Keratinocyte (primary cell): Measurements from ENCODE around the gene SCTR.

Source experiments
- EZH2 ChIP-seq: IDR thresholded peaks from one replicate; pipeline ENCODE4 v1.6.1; 2012; ENCODE audit warnings: inconsistent platforms, mild to moderate bottlenecking, low read length, moderate library complexity
- TF ChIP-seq, protein P1 (sequence below), 3 experiments: IDR thresholded peaks in 1 of 3; conservative IDR thresholded peaks in 1 of 3; optimal IDR thresholded peaks in 1 of 3; 2 replicates in 2 of 3; 3 replicates in 1 of 3; pipeline versions ENCODE3 to v1.5.1; 2011; ENCODE audit warnings: low read length in 3 of 3, mild to moderate bottlenecking in 3 of 3, moderate library complexity in 2 of 3, control low read depth in 1 of 3, inconsistent platforms in 1 of 3; ENCODE audit not compliant: insufficient read depth in 2 of 3; ENCODE audit errors: extremely low read depth in 1 of 3

DNA sequence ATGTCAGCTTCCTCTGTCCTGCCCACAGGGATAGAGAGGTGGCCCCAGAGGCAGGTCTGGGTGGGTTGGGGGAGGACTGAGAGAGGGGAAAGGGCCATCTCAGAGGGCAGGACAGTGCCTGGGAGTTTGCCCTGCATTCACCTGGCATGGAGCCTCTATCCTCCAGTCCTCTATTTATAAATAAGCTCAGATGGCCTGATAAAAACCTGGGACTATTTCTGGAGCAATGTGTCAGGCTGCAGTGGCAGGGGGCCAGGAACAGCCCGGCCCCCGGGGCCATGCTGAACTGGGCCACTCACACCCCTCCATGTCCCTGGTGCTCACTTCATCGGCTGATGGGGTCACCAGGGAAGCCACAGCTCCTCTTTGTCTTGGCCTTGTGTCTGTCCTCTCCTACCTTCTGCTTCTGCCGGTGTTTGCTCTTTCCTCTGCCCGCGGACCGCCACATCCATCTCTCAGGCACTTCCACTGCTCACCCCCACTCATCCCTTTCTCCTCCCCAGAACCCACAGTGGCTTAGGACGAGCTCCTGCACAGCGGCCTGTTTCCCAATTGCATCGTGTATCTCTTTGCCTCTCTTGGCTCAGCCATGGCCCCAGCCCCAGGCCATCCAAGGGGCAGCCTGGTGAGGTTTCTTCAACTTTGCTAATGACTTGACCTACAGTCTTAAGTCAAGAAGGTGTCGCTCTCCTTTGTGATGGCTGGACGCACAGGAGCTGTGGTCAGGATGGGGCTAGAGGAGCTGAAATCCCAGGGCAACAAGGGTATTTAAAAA is 38.8 kb downstream of the SCTR start:
- TF ChIP-seq, protein P1, sequence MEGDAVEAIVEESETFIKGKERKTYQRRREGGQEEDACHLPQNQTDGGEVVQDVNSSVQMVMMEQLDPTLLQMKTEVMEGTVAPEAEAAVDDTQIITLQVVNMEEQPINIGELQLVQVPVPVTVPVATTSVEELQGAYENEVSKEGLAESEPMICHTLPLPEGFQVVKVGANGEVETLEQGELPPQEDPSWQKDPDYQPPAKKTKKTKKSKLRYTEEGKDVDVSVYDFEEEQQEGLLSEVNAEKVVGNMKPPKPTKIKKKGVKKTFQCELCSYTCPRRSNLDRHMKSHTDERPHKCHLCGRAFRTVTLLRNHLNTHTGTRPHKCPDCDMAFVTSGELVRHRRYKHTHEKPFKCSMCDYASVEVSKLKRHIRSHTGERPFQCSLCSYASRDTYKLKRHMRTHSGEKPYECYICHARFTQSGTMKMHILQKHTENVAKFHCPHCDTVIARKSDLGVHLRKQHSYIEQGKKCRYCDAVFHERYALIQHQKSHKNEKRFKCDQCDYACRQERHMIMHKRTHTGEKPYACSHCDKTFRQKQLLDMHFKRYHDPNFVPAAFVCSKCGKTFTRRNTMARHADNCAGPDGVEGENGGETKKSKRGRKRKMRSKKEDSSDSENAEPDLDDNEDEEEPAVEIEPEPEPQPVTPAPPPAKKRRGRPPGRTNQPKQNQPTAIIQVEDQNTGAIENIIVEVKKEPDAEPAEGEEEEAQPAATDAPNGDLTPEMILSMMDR (optimal IDR thresholded peaks at IDR 0.05 in 1 of 3, IDR thresholded peaks at IDR 0.05 in 1 of 3, conservative IDR thresholded peaks at IDR 0.05 in 1 of 3; ENCODE audit: extremely low read depth in 1 of 3, insufficient read depth in 2 of 3, low read length in 3 of 3) = no peak
- TF ChIP-seq EZH2 = no peak
